Measurements from ENCODE around the gene HMGN1. TPM values are rescaled to one million over a fixed set of nuclear protein-coding genes. Genes with fewer than 3 reads are reported as not detected.

The HMGN1 gene
- polyA plus RNA-seq, 1 donor, result 741 TPM

- DNase-seq, result peak; percentile 85
Observed at GRCh38 chr21:39312112-39313041, 36.5 kb downstream of the HMGN1 start.

GRCh38 chr21:39311164-39311563, 37.7 kb downstream of the HMGN1 start:
- no peak for DNase-seq

GRCh38 chr21:39307466-39307865, 41.4 kb downstream of the HMGN1 start:
- no peak for DNase-seq

GRCh38 chr21:39300587-39300986, 48.3 kb downstream of the HMGN1 start:
- no peak for DNase-seq

GRCh38 chr21:39296891-39297290, 52.0 kb downstream of the HMGN1 start:
- DNase-seq, result no peak

Other genes with a start within 250 kb of the HMGN1 start
- gene PSMG1, start 165.6 kb downstream of the HMGN1 start, polyA plus RNA-seq (ENCODE audit: insufficient read length), result 52.6 TPM
- gene BRWD1, start 35.5 kb downstream of the HMGN1 start, polyA plus RNA-seq (ENCODE audit: insufficient read length), result 57.8 TPM
- gene LCA5L, start 96.7 kb upstream of the HMGN1 start, polyA plus RNA-seq (ENCODE audit: insufficient read length), result 7.0 TPM
- 4.3 TPM for gene SH3BGR, start 102.9 kb upstream of the HMGN1 start, polyA plus RNA-seq (ENCODE audit: insufficient read length)